Ureter (tissue), 1 donor: ENCODE results near the gene SDR39U1. TPM values are rescaled to one million over a fixed set of nuclear protein-coding genes. Genes with fewer than 3 reads are reported as not detected.

ENCODE experiments used
- DNase-seq: peaks from one replicate; pipeline ENCODE4 v3.0.0-alpha.2; 2020; ENCODE audit warnings: low spot score
- total RNA-seq: library from RNA; stranded (reverse); gene quantifications from one replicate; pipeline ENCODE4 v1.2.4, GENCODE V29; 2023
- donor health status: DM: yes; HTN: yes; CAD: no.

The SDR39U1 gene
- total RNA-seq, 1 donor from 2014 or later: 73.5 TPM

DNA sequence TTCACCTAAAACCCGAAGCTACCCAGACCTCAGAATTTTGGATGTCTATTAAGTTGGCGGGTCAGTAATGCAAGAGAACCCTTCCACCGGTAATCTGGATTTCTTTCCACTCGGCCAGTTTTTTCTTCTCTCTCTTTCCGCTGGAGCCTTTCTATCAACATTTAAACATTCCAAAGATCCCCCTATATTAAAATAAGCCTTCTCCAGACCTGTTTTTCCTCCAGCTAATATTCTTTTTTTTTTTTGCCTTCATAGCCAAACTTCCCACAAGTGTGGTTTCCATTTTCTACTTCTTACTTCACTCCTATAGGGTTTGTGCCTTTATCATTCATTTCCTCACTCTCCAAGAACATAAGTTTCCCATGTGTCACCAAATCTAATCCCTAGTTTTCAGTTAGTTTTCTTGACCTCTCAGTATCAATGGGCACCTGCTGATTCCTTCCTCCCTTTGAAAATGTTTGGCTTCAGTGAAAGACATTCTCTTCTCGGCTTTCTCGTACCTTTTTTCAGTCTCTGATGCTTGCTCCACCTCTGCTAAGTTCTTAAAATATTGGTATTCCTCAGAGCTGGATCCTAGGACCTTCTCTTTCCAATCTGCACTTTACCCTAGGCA lies 583 bp upstream of the SDR39U1 start:
- DNase-seq: no peak

DNA sequence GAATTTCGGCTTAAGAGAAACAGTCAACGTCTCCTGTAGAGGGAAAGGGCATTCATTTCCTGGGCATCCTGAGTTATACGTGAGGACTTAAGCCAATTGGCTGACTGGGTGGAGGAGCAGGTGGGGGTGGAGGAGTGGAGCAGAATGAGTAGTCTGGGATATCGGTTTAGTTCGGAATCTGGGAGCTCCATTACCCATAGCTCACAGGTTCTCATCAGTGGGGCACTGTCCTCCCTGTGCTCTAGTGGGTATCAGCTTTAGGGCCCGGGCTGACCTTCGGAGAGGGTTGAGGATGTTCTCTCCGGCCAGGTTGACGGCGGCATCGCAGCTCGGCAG lies 704 bp downstream of the SDR39U1 start:
- no peak for DNase-seq

DNA sequence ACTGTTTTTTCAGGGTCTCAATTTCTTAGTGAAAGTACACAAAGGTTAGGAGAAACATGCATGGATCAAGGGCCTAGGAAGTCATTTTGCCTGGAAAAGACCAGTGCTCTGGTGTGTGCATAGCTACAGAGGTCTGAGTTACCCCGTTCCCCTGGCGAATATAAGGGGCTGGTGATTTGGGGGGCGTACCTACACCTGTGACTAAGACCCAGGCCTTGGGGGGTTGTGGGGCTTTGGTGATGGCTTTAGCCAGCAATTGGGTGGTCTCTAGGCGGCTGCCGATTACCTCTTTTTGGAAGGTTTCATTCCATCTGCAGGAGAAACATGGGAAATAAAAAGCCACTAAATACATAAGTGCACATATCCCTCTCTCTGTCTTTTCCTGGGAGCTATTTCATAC lies 1.1 kb downstream of the SDR39U1 start:
- no peak for DNase-seq

DNA sequence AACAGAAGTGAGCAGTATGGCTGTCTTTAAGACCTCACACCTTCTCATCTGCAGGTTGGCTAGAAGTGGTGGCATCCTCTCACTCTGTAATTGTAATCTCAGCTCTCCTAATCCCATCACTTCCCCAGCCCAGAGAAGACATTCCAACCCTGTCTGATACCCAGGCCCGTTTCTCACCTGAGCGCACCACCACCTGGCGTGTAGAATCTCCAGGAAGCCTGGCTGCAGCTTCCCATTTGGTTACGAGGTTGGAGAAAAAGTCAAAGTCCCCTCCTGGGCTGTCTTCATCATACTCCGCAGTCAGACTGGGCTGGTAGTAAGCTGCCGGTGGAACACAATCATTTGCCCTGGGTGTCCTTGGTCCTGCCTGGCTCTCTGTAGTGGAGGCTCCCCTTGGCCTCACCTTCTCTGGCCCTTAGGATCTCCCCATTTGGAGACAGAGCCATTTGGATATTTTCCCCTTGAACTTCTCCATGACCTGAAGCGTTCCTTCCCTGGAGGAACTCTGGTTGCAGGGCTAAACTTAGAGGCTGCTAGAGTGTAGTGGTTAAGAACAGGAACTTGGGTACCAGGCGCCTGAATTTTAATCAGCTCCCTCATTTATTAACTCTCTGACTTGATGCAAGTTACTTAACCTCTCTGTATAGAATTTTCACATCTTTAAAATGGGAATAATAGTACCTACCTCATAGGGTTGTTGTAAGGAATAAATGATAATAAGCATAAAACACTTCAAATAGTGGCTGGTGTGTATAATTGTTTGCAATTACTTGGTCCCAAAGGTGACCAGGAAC lies 1.8 kb downstream of the SDR39U1 start:
- DNase-seq: no peak

DNA sequence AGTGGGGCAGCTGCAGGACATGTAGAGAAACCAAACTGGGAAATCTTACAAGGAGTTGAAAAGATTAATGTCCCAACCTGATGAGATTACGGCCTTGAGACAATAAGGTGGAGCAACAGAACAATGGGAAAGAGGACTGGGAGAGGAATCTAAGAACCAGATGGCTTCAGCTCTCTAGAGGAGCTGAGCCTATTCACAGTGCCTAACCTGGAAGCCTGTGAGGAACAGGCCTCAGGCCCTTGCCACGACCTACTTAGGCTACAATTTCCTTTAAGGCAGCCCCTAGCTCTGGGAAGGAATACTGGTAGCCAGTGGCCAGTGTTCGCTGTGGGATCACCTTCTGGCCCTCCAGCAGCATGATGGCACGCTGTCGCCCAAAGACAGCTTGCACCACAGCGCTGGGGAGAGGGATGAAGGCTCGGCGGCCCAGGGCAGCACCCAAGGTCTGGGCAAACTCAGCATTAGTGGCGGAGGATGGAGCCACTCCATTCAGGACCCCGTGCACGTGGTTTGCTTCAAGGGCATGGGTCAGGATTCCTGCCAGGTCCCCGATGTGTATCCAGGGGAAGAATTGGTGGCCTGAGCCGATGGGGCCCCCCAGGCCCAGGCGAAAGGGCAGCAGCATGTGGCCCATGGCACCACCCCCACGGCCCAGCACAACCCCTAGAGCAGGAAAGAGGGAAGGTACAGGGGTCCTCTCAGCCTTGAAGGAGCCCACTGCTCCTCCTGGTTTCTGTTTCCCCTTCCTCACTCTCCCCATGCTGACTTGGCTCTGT lies 2.6 kb downstream of the SDR39U1 start:
- DNase-seq: no peak

DNA sequence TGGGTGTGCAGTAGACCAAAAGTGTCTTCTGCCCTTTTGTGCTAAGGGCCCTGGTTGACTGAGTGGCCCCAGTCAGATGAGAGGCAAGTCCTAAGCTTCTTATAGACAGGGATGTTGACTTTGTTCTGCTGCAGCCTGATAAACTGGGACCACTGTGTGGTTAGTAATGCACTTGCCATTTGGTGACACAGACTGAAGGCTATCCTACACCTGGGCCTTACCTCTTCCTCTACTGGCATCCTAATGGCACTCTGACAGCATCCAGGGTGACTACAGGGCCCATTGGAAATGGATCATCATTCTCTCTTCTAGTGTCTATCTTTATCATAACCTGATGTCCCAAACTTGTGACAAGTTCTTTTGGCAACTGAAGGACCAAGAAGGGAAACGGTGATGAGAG lies 3.3 kb downstream of the SDR39U1 start:
- no peak for DNase-seq

DNA sequence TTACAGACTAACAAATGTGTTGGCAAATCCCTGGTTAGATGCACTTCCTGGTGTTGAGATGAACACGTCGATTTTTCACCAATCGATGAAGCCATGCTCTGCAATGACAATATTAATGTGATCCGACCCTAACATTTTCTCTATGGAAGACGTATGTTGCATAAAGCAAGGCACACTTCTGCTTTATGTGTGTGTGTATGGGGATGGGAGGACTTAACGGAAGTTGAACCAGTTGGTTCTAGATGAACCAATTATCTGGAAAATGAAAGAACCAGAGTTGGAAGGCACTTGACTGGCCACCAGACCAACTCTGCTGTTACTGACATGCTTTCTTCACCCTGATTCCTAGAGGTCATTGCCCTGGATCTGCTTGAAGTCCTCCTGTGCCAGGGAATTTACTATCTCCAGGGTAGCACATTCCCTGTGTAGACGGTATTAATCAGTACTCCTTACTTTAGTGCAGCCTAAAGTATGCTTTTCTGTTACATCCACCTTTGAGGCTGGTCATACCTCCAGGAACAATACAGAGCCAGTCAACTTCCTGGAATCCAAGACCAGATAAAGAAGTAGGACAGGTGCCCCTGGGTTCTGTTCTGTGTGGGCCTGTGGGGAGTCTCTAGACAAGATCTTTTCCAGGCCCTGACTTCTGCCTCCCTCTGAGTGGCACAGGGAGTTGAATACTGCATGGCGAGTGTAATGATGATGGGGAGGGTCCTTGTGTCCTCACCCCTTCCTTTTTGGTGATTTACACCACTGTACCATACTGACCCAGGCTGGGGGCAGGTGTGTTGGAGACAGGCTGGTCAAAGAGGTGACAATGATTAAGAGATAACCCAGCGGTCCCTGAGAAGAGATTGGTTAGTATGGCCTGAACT lies 4.1 kb downstream of the SDR39U1 start:
- DNase-seq: no peak

DNA sequence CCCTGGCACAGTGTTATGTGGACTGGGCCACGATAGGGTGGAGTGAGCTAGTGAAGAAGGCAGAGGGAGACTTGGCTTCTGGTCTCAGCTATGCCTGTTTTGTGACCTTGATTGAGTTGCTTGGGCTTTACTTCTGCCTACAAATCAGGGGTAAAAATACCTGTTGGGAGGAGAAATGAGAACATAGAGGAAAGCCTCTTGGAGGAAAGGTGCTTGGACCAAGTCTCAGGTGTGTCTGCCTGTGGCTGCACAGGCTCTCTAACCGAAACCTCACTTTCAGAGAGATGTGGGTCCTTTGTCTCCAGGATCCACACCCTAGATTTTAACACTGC lies 4.9 kb downstream of the SDR39U1 start:
- DNase-seq: no peak

DNA sequence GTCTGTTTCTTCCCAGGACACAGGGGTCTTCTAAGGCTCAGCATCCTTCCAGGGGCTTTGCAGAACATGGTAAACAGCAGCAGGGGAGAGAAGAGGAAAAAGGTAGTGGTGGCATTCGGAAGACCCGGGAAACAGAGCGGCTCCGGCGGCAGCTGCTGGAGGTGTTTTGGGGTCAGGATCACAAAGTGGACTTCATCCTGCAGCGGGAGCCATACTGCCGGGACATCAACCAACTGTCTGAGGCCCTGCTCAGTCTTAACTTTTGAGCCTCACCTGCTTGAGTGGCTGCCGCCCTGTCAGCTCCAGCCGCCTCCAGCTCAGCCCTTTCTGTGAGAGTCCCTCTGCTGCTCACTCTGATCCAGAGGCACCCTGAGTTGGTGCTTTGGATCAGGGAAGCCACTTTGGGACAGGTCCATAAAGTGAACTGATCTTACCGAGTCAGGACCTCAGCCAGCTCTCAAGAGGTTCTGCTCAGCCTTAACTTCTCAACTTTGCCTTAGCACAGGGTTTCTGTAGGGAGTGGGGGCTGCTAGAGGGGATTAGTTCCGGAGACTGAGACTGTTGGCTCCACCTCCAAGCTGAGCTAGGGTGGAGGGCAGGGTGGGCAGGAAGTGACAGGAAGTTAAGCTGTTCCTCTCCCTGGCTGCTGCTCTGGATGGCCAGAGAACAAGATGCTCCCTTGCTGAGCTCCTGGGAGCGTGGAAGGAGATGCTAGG lies 5.4 kb downstream of the SDR39U1 start:
- no peak for DNase-seq

DNA sequence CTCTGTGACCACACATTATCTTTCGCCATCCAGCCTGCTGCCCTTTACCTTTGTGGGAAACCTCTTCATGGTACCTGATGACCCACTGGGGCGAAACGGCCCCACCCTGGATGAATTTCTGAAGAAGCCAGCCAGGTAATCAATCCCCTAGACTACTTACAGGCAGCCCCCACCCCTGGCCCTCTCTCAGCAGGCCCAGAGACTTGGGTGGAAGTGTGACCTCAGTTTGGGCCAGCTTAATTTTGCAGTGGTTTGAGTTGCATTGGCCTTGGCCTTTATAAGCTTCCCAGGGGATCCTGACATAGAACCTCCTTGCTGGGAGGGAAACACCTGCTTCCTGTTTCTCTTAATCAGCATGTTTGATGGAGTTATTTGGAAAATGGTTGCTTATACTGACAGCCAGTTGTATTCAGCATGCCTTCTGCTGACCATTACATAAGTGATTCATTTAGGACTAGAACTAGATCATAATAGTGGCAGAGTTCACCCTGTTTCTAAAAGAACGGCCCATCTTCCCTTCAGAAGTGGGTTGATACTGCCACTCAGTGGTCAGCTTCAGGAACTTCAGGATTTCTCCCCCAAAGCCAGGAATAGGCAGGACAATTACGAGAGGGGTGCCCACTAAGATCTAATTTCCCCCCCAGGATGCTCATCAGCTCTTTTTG lies 6.1 kb downstream of the SDR39U1 start:
- DNase-seq: no peak

DNA sequence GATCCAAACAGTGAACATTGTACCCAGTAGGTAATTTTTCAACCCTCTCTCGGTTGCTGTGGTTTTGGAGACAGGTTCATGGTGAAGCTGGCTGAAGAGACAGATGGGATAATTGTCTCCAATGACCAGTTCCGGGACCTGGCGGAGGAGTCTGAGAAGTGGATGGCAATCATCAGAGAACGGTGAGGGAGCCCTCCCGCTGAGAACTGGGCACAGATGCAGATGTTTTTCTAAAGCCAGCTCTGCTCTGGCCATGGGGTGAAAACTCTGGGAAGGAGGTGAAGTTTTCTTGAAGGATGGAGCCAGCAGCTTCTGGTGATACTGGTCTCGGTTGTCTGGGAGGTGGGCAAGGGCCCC lies 6.6 kb downstream of the SDR39U1 start:
- DNase-seq: no peak

DNA sequence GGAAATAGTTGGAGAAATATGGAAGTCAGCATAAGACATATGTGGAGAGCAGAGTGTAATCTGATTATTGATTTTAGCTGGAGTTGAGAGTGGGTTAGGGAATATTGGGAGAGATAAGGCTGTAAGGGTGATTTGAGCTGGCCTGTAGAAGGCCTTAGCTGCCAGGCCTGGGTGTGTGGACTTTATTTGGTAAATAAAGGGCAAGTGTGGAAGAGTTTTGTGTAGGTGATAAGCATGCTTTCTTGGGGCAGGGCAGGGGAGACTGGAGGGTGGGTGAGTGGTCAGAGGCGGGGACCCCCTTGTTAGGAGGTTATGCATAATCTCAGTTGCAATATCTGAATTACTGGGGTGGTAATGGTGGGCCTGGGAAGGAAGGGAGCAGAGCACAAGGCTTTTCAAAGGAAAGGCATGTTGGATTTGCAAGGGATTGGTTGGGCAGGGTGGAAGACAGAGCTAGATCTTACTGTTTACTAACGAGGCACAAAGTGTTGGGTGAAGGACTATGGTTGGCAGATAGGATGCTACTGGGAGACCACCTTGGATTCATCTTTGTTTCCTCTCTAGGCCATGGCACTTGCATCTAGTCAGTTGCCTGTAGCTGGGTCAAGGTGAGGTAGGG lies 7.3 kb downstream of the SDR39U1 start:
- DNase-seq: no peak

DNA sequence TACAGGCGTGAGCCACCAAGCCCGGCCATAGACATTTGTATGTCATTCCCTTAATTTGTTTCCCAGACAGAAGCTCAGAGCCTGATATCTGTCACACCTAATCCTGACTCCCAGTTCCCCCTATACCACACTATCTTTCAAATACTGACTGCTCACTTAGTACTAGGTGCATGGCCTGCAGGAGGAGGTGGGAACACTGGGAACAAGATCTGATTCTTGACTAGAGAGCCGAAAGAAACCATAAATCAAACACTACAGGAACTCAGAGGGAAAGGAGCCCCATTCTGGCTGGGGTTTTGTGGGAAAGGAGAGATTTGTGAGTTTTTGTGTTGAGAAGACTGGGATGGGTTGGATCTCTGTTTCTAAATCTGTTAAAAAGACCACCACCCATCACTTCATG lies 7.9 kb downstream of the SDR39U1 start:
- no peak for DNase-seq

DNA sequence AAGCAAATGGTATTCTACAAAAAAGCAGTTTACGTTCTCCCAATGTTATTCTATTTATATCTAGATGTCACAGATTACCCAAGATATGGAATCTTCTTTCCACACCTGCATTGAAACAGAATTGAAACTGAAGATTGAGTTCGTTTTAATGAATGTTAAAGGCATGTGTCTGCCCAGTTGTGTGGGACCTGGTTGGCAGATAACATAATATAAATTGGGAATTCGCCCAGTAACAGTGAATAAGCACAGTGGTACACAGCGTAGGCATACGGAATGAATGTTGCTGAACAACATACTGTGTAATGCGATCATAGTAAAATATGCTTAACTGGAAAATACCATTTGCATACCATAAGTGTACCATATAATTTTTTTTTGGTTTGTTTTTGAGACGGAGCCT lies 8.5 kb downstream of the SDR39U1 start:
- DNase-seq: no peak

DNA sequence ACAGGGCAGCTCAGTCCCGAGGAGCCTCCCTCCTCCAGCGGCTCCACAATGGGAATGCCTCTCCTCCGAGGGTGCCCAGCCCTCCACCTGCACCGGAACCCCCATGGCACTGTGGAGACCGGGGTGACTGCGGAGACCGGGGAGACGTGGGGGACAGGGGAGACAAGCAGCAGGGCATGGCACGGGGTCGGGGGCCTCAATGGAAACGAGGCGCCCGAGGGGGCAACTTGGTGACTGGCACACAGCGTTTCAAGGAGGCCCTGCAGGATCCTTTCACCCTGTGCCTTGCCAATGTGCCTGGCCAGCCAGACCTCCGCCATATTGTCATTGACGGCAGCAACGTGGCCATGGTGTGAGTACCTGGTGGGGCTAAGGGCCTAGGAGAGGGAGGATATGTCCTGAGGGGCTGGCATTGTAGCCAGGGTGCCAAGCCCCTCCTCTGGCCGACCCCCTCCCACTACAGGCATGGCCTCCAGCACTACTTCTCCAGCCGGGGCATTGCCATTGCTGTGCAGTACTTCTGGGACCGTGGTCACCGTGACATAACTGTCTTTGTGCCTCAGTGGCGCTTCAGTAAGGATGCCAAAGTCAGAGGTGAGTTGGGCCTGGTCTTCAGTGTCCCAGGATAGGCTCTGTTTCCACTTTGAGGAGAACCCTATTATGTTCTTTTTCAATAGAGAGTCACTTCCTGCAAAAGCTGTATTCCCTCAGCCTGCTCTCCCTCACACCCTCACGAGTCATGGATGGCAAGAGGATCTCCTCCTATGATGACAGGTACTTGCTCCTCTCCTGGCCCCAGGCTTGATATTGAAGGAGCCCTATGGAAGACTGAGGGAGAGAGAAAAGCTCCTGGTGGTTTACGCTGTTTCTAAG lies 10.1 kb downstream of the SDR39U1 start:
- DNase-seq: peak; percentile 50

DNA sequence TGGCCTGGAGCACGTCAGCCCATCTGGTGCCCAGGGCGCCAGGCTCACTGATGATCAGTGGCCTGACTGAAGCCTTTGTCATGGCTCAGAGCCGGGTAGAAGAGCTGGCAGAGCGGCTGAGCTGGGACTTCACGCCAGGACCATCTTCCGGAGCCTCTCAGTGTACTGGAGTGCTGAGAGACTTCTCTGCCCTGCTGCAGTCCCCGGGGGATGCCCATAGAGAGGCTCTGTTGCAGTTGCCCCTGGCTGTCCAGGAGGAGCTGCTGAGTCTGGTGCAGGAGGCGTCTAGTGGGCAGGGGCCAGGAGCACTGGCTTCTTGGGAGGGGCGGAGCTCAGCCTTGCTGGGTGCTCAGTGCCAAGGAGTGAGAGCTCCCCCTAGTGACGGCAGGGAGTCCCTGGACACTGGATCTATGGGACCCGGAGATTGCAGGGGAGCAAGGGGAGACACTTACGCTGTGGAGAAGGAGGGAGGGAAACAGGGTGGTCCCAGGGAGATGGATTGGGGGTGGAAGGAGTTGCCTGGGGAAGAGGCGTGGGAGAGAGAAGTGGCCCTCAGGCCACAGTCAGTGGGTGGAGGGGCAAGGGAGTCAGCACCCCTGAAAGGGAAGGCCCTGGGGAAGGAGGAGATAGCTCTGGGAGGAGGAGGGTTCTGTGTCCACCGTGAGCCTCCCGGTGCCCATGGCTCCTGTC lies 10.9 kb downstream of the SDR39U1 start:
- DNase-seq: peak; percentile 92

DNA sequence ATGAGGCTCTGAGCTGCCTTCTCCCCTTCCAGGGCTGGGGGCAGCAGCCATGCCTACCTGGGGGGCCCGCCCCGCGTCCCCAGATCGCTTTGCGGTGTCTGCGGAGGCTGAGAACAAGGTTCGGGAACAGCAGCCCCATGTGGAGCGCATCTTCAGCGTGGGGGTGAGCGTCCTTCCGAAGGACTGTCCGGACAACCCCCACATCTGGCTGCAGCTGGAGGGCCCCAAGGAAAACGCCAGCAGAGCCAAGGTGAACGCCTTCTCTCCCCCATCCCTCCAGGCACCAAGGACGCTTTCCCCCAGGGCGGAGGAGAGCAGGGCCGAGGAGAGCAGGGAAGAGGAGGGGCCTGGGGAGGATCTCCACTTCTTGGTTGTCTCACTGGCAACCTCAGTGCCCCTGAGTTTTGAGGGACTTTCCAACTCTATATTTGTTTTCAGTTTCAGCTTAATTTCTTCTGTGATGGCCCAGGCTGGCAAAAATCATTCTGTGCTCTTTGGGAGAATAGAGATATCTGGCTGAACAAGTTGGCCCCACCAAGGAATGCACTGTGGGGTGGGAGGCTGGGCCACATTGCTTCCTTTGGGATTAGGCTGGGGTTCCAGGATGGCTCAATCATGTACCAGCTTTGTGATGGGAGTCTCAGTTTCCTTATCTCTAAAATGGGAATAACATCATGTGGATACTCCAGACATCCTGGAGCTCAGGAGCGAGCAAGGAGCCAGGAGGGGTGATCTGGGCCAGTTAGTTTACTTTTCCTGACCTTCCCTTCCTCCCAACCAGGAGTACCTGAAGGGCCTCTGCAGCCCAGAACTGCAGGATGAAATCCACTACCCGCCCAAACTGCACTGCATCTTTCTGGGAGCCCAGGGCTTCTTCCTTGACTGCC lies 11.7 kb downstream of the SDR39U1 start:
- no peak for DNase-seq

DNA sequence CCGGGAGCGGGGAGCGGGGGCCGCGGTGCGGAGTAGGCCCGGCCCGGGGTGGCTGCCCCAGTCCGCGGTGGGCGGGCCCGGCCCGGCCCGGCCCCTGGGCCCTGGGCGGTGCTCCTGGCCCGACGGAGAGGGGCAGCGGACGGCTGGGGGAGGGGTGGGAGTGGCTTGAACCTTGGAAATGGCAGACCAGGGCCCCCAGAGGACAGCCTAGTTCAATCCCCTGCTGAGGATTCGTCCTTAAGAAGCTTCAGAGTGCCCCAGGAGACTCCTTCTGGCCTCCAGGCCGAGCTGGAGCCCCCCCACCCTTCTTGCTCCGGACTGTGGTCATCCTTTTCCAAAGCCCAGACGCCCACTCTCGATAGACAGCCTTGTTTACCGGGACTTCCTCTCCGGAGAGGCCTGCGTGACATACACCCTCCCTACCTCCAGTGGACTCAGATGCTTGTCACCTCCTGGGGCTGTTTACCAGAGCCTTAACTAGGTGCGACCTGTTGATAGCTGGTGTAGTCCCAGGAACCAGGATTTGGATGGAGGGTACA lies 12.4 kb downstream of the SDR39U1 start:
- no peak for DNase-seq
